Activated CD8-positive, alpha-beta memory T cell treated with anti-CD3 and anti-CD28 coated beads, Interleukin-2, amount 50 U/mL, for 24 hours (primary cell): Measurements from ENCODE around the gene DCLK2.
"Not testable (repeated sequence)": the region's sequence is repeated elsewhere in the genome, so short reads cannot be mapped to it uniquely, and the experiment has no call there.

Experiments
- DNase-seq: peaks from one replicate; pipeline ENCODE4 v3.0.0-alpha.2; 2020; ENCODE audit errors: extremely low read depth

Gene DCLK2

GRCh38 chr4:150150629-150151062, 72.4 kb downstream of the DCLK2 start:
- no peak for DNase-seq

- DNase-seq, result no peak
Observed at GRCh38 chr4:150152766-150153165, 74.5 kb downstream of the DCLK2 start.

GRCh38 chr4:150155391-150155790, 77.1 kb downstream of the DCLK2 start:
- no peak for DNase-seq

GRCh38 chr4:150156543-150156942, 78.3 kb downstream of the DCLK2 start:
- no peak for DNase-seq

- no peak for DNase-seq
Observed at GRCh38 chr4:150158041-150158440, 79.8 kb downstream of the DCLK2 start.

- DNase-seq, result no peak
Observed at GRCh38 chr4:150160473-150160872, 82.2 kb downstream of the DCLK2 start.

GRCh38 chr4:150161109-150161508, 82.9 kb downstream of the DCLK2 start:
- DNase-seq, result no peak

- DNase-seq, result not testable (repeated sequence)
Observed at GRCh38 chr4:150162020-150162419, 83.8 kb downstream of the DCLK2 start.

GRCh38 chr4:150164055-150164454, 85.8 kb downstream of the DCLK2 start:
- no peak for DNase-seq

GRCh38 chr4:150164956-150165629, 86.8 kb downstream of the DCLK2 start:
- DNase-seq, result no peak

- DNase-seq, result no peak
Observed at GRCh38 chr4:150167054-150167453, 88.8 kb downstream of the DCLK2 start.

- no peak for DNase-seq
Observed at GRCh38 chr4:150173432-150173861, 95.2 kb downstream of the DCLK2 start.

GRCh38 chr4:150173982-150174398, 95.7 kb downstream of the DCLK2 start:
- DNase-seq, result no peak

GRCh38 chr4:150176547-150176946, 98.3 kb downstream of the DCLK2 start:
- DNase-seq, result no peak

- DNase-seq, result no peak
Observed at GRCh38 chr4:150178161-150178560, 99.9 kb downstream of the DCLK2 start.

- DNase-seq, result no peak
Observed at GRCh38 chr4:150181536-150181935, 103.3 kb downstream of the DCLK2 start.

- DNase-seq, result no peak
Observed at GRCh38 chr4:150182794-150183193, 104.5 kb downstream of the DCLK2 start.

- DNase-seq, result not testable (repeated sequence)
Observed at GRCh38 chr4:150185033-150185432, 106.8 kb downstream of the DCLK2 start.

- no peak for DNase-seq
Observed at GRCh38 chr4:150192986-150193385, 114.7 kb downstream of the DCLK2 start.

- not testable (repeated sequence) for DNase-seq
Observed at GRCh38 chr4:150197256-150197655, 119.0 kb downstream of the DCLK2 start.

- DNase-seq, result no peak
Observed at GRCh38 chr4:150199056-150199455, 120.8 kb downstream of the DCLK2 start.

GRCh38 chr4:150205016-150205415, 126.8 kb downstream of the DCLK2 start:
- DNase-seq, result no peak

- no peak for DNase-seq
Observed at GRCh38 chr4:150206265-150206664, 128.0 kb downstream of the DCLK2 start.

- no peak for DNase-seq
Observed at GRCh38 chr4:150206954-150207353, 128.7 kb downstream of the DCLK2 start.
